HepG2 (cell line): ENCODE measurements around the gene USP15. TPM values are rescaled to one million over a fixed set of nuclear protein-coding genes. Genes with fewer than 3 reads are reported as not detected.

ENCODE experiments used
- ATAC-seq: fragments of 200-7000 bp; cut with Tn5 transposase; 3 replicates; pipeline ENCODE4 v1.9.1; 2020; ENCODE audit warnings: mild to moderate bottlenecking, moderate library complexity
- BruUV-seq: library from RNA; stranded (reverse); fragments of 400-500 nt; replicated peaks from 2 replicates; lab custom pipeline; 2021; lab: Mats Ljungman, UMichigan
- CTCF ChIA-PET: fragments of 300-600 bp; formaldehyde crosslinking; extraction: SDS; loops from one replicate; lab custom pipeline; 2021; ENCODE audit warnings: low total read pairs, inconsistent platforms, low intra/inter-chr PET ratio; lab: Yijun Ruan, JAX
- POLR2A ChIA-PET: fragments of 350-600 bp; sonication (Branson Sonifier 250); formaldehyde crosslinking; loops from one replicate; lab custom pipeline; 2020; ENCODE audit warnings: antibody characterized with exemption, inconsistent platforms; lab: Yijun Ruan, JAX
- DNase-seq: peaks from one replicate; pipeline ENCODE4 v3.0.0-alpha.2; 2015; ENCODE audit warnings: low spot score
- FAIRE-seq: peaks from 3 replicates; lab custom pipeline; 2011; peaks lifted over from hg19 to GRCh38; lab: Jason Lieb, UNC
- H2AFZ ChIP-seq: one replicate; pipeline ENCODE4 v1.6.1; 2011; ENCODE audit warnings: low read length, inconsistent platforms
- H3K27ac ChIP-seq: fragments of 300-600 bp; 3 replicates; pipeline ENCODE4 v1.8.0; 2011; ENCODE audit warnings: mixed run types, mild to moderate bottlenecking, mixed read lengths, low read length, inconsistent platforms; ENCODE audit not compliant: insufficient read depth; ENCODE audit errors: extremely low read length
- H3K27me3 ChIP-seq, 2 experiments: fragments of 200-600 bp in 1 of 2; 2 replicates in 1 of 2; 3 replicates in 1 of 2; pipeline versions ENCODE4 v1.6.0 to v1.8.0; 2011; ENCODE audit warnings: low read length in 2 of 2, mild to moderate bottlenecking in 2 of 2, moderate library complexity in 2 of 2, inconsistent platforms in 1 of 2; ENCODE audit not compliant: insufficient read depth in 2 of 2, control insufficient read depth in 1 of 2
- H3K36me3 ChIP-seq, 2 experiments: fragments of 200-600 bp in 1 of 2; replicated peaks in 1 of 2; 2 replicates in 1 of 2; 3 replicates in 1 of 2; pipeline versions ENCODE4 v1.5.1 to v1.8.0; 2011; ENCODE audit warnings: low read length in 2 of 2, inconsistent platforms in 1 of 2; ENCODE audit not compliant: insufficient read depth in 2 of 2, control insufficient read depth in 1 of 2
- H3K4me1 ChIP-seq: 2 replicates; pipeline ENCODE4 v1.5.1; 2012; ENCODE audit warnings: low read length, inconsistent platforms; ENCODE audit not compliant: insufficient read depth
- H3K4me2 ChIP-seq: 2 replicates; pipeline ENCODE4 v1.6.0; 2011; ENCODE audit warnings: low read depth, low read length, inconsistent platforms
- H3K4me3 ChIP-seq, 3 experiments: fragments of 200-600 bp in 1 of 3; sonication (generic), shearing (Covaris generic) in 1 of 3; replicated peaks in 1 of 3; 2 replicates each; pipeline ENCODE4 v1.5.1; 2011 to 2016; ENCODE audit warnings: low read length in 3 of 3, inconsistent platforms in 2 of 3, low read depth in 2 of 3, mild to moderate bottlenecking in 2 of 3, control low read depth in 1 of 3, mixed read lengths in 1 of 3; ENCODE audit not compliant: insufficient read depth in 1 of 3
- H3K79me2 ChIP-seq: one replicate; pipeline ENCODE4 v1.6.1; 2011; ENCODE audit warnings: low read length, inconsistent platforms; ENCODE audit not compliant: insufficient read depth
- H3K9ac ChIP-seq: 2 replicates; pipeline ENCODE4 v1.6.0; 2011; ENCODE audit warnings: mild to moderate bottlenecking, low read depth, low read length, inconsistent platforms; ENCODE audit not compliant: insufficient read depth
- H3K9me3 ChIP-seq: 2 replicates; pipeline ENCODE4 v1.5.1; 2012; ENCODE audit warnings: mild to moderate bottlenecking, low read length
- H4K20me1 ChIP-seq: 2 replicates; pipeline ENCODE4 v1.6.0; 2011; ENCODE audit warnings: inconsistent platforms, mild to moderate bottlenecking, low read length, moderate library complexity; ENCODE audit not compliant: insufficient read depth
- CCAR2 ChIP-seq: fragments of 200-400 bp; formaldehyde crosslinking; optimal IDR thresholded peaks from 2 replicates; pipeline ENCODE3; 2018; ENCODE audit warnings: low read depth, mild to moderate bottlenecking, low read length, moderate library complexity
- CHD4 ChIP-seq: fragments of 200-600 bp; sonication (generic); IDR thresholded peaks from 2 replicates; pipeline ENCODE4 v1.7.0; 2017; ENCODE audit warnings: mild to moderate bottlenecking, low read length, borderline replicate concordance
- FOSL1 ChIP-seq: sonication (generic); formaldehyde crosslinking; IDR thresholded peaks from 2 replicates; pipeline ENCODE4 v1.9.0; 2021; ENCODE audit warnings: missing genetic modification reagents, borderline replicate concordance
- HNF4A ChIP-seq: sonication (generic); formaldehyde crosslinking; IDR thresholded peaks from 2 replicates; pipeline ENCODE4 v1.4.0; 2020; ENCODE audit warnings: missing genetic modification reagents
- KDM4B ChIP-seq: sonication (generic); formaldehyde crosslinking; IDR thresholded peaks from 2 replicates; pipeline ENCODE4 v1.4.0; 2020; ENCODE audit warnings: missing genetic modification reagents
- KMT2B ChIP-seq: IDR thresholded peaks from 2 replicates; pipeline ENCODE4 v1.6.1; 2016; ENCODE audit warnings: missing genetic modification reagents, missing compliant biosample characterization
- MTA3 ChIP-seq: sonication (generic); formaldehyde crosslinking; IDR thresholded peaks from 2 replicates; pipeline ENCODE4 v1.4.0; 2020; ENCODE audit warnings: missing genetic modification reagents
- PAX8 ChIP-seq: sonication (generic); formaldehyde crosslinking; IDR thresholded peaks from 2 replicates; pipeline ENCODE4 v1.8.0; 2022; ENCODE audit warnings: mild to moderate bottlenecking, missing genetic modification reagents, borderline replicate concordance
- PCBP2 ChIP-seq: fragments of 200-400 bp; formaldehyde crosslinking; optimal IDR thresholded peaks from 2 replicates; pipeline ENCODE3; 2018; ENCODE audit warnings: low read length, low read depth; ENCODE audit not compliant: poor library complexity, severe bottlenecking
- SMAD1 ChIP-seq: sonication (generic); formaldehyde crosslinking; IDR thresholded peaks from 2 replicates; pipeline ENCODE4 v1.4.0; 2020; ENCODE audit warnings: missing genetic modification reagents, low read depth, mild to moderate bottlenecking, borderline replicate concordance
- ZNF3 ChIP-seq: IDR thresholded peaks from 2 replicates; pipeline ENCODE4 v1.7.0; 2017; ENCODE audit warnings: inconsistent platforms
- ZNF430 ChIP-seq: sonication (generic); formaldehyde crosslinking; IDR thresholded peaks from 2 replicates; pipeline ENCODE4 v1.9.0; 2021; ENCODE audit warnings: mild to moderate bottlenecking, missing genetic modification reagents
- ZNF484 ChIP-seq: sonication (generic); formaldehyde crosslinking; IDR thresholded peaks from 2 replicates; pipeline ENCODE4 v1.5.1; 2020; ENCODE audit warnings: mild to moderate bottlenecking, low read depth, missing genetic modification reagents, borderline replicate concordance
- ZNF619 ChIP-seq: sonication (generic); formaldehyde crosslinking; IDR thresholded peaks from 2 replicates; pipeline ENCODE4 v1.4.0; 2020; ENCODE audit warnings: mild to moderate bottlenecking, missing genetic modification reagents
- ZSCAN12 ChIP-seq: sonication (generic); formaldehyde crosslinking; IDR thresholded peaks from 2 replicates; pipeline ENCODE4 v1.9.0; 2021; ENCODE audit warnings: mild to moderate bottlenecking, missing genetic modification reagents
- WGBS: methylation state at CpG from one replicate; pipeline ENCODE4 v1.1.6; 2017; ENCODE audit warnings: low lambda C conversion rate; 5-methylcytosine and 5-hydroxymethylcytosine counted together
- in situ Hi-C: cut with HindIII; loops from 2 replicates; pipeline ENCODE4 v1.10.0; 2017; ENCODE audit warnings: low pct_unique_long_range_greater_than_20kb; ENCODE audit not compliant: extremely low pct_ligation_motif_present
- intact Hi-C: fragments of 100-400 bp; cut with micrococcal nuclease; formaldehyde crosslinking; loops from one replicate; pipeline ENCODE4 v1.10.0; 2022; ENCODE audit not compliant: unreplicated experiment
- polyA plus RNA-seq, 8 experiments: library from polyadenylated mRNA; depleted of rRNA in 3 of 8; stranded (reverse) in 7 of 8; unstranded in 1 of 8; fragments of >200 nt; fragmentation: Illumina TruSeq in 4 of 8; extraction: Trizol in 4 of 8; gene quantifications; 2 replicates each; pipeline versions ENCODE4 v1.2.1 to v1.2.3, GENCODE V29; 2011 to 2016; ENCODE audit warnings: low read depth in 4 of 8, missing spikeins in 1 of 8, mixed read lengths in 1 of 8; ENCODE audit not compliant: insufficient read depth in 1 of 8
- total RNA-seq, 5 experiments: library from RNA; depleted of rRNA; stranded (reverse); fragments of >200 nt; fragmentation: Illumina TruSeq; extraction: Trizol; gene quantifications; 2 replicates each; pipeline ENCODE4 v1.2.3, GENCODE V29; 2016; ENCODE audit warnings: low read depth in 1 of 5
- TF ChIP-seq, protein P1 (sequence below): sonication (generic); formaldehyde crosslinking; conservative IDR thresholded peaks from 2 replicates; pipeline ENCODE4 v1.8.1; 2023; ENCODE audit warnings: missing genetic modification reagents
- TF ChIP-seq, protein P2 (sequence below): IDR thresholded peaks from 2 replicates; pipeline ENCODE4 v1.6.1; 2012; ENCODE audit warnings: low read depth, low read length, improper control_type of control experiment
- TF ChIP-seq, protein P3 (sequence below): IDR thresholded peaks from 2 replicates; pipeline ENCODE4 v1.6.1; 2016; ENCODE audit warnings: control low read depth

The USP15 gene
- total and polyA plus RNA-seq, 2 of the 13 experiments (the other 11 are each of a cell fraction or from before 2014, with no cell fraction given): 17.3 to 51.7 TPM

- TF ChIP-seq ZNF3 (no peak), KDM4B (CRISPR knock-in tag) (no peak), FOSL1 (CRISPR knock-in tag) (no peak), KMT2B (no peak), ZNF430 (CRISPR knock-in tag) (no peak), MTA3 (CRISPR knock-in tag) (no peak), CCAR2 (no peak), SMAD1 (CRISPR knock-in tag) (no peak)
Observed at GRCh38 chr12:62233805-62234204, 26.4 kb upstream of the USP15 start (continued).

DNA sequence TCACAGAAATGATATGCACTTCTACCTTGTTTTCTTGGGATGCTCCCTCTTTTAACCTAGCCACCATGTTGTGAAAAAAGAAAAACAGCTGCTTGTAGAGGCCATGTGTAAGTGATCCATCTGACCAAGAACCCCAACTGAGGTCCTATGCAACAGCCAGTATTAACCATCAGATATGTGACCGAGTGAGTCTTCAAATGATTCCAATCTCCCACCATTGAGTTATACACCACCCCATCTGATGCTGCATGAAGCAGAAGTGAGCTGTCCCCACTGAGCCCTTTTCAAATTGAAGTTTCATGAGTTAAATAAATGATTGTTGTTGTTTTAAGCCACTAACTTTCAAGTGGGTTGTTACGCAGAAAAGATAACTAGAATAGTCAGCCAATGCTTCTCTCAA lies 20.6 kb upstream of the USP15 start:
- Histone ChIP-seq H2AFZ (no peak overlapping the region), H3K9me3 (no peaks in the 10 kb centered on the region), H3K4me1 (no peaks in the 10 kb centered on the region), H3K36me3 (no peaks in the 10 kb centered on the region), H3K27me3 (no peaks in the 10 kb centered on the region)
- CTCF ChIA-PET: no interaction called here
- in situ Hi-C loops (no loop called here), intact Hi-C loops (no loop called here)
- FAIRE-seq: no peak
- ATAC-seq: no peak
- BruUV-seq: no TSS peak
- no peak for TF ChIP-seq CHD4
- TF ChIP-seq PCBP2: no peak
- TF ChIP-seq, protein P1, sequence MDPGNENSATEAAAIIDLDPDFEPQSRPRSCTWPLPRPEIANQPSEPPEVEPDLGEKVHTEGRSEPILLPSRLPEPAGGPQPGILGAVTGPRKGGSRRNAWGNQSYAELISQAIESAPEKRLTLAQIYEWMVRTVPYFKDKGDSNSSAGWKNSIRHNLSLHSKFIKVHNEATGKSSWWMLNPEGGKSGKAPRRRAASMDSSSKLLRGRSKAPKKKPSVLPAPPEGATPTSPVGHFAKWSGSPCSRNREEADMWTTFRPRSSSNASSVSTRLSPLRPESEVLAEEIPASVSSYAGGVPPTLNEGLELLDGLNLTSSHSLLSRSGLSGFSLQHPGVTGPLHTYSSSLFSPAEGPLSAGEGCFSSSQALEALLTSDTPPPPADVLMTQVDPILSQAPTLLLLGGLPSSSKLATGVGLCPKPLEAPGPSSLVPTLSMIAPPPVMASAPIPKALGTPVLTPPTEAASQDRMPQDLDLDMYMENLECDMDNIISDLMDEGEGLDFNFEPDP: no peak
- TF ChIP-seq ZSCAN12 (CRISPR knock-in tag): no peak
- TF ChIP-seq ZNF619 (CRISPR knock-in tag): no peak
- TF ChIP-seq PAX8 (CRISPR knock-in tag): no peak
- TF ChIP-seq HNF4A (CRISPR knock-in tag): no peak
- TF ChIP-seq, protein P2, sequence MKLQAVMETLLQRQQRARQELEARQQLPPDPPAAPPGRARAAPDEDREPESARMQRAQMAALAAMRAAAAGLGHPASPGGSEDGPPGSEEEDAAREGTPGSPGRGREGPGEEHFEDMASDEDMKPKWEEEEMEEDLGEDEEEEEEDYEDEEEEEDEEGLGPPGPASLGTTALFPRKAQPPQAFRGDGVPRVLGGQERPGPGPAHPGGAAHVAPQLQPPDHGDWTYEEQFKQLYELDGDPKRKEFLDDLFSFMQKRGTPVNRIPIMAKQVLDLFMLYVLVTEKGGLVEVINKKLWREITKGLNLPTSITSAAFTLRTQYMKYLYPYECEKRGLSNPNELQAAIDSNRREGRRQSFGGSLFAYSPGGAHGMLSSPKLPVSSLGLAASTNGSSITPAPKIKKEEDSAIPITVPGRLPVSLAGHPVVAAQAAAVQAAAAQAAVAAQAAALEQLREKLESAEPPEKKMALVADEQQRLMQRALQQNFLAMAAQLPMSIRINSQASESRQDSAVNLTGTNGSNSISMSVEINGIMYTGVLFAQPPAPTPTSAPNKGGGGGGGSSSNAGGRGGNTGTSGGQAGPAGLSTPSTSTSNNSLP: no peak
- no peak for TF ChIP-seq ZNF484 (CRISPR knock-in tag)
- TF ChIP-seq, protein P3, sequence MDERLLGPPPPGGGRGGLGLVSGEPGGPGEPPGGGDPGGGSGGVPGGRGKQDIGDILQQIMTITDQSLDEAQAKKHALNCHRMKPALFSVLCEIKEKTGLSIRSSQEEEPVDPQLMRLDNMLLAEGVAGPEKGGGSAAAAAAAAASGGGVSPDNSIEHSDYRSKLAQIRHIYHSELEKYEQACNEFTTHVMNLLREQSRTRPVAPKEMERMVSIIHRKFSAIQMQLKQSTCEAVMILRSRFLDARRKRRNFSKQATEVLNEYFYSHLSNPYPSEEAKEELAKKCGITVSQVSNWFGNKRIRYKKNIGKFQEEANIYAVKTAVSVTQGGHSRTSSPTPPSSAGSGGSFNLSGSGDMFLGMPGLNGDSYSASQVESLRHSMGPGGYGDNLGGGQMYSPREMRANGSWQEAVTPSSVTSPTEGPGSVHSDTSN (CRISPR knock-in tag): no peak
- TF ChIP-seq, all 625 proteins: peak for 0
- DNase-seq: no peak
- H3K9ac ChIP-seq: no peak overlapping the region
- no peak overlapping the region for H3K4me2 ChIP-seq
- no peak overlapping the region for H3K4me3 ChIP-seq
- no peak overlapping the region for H3K27ac ChIP-seq
- 28% methylated on average over 2 of the region's 2 CpGs for WGBS
- no peaks in the 10 kb centered on the region for H3K79me2 ChIP-seq
- POLR2A ChIA-PET: no interaction called here
- no peaks in the 10 kb centered on the region for H4K20me1 ChIP-seq
